GM12874 (cell line): ENCODE data around the gene GRIK1.

ENCODE experiments used
- TF ChIP-seq, protein P1 (sequence below): IDR thresholded peaks from 2 replicates; pipeline ENCODE4 v1.5.1; 2011; ENCODE audit warnings: low read depth, mild to moderate bottlenecking, control low read depth, low read length, moderate library complexity; ENCODE audit not compliant: insufficient read depth

Gene GRIK1

GRCh38 chr21:29586696-29587095 is 353.1 kb downstream of the GRIK1 start:
- TF ChIP-seq, protein P1, sequence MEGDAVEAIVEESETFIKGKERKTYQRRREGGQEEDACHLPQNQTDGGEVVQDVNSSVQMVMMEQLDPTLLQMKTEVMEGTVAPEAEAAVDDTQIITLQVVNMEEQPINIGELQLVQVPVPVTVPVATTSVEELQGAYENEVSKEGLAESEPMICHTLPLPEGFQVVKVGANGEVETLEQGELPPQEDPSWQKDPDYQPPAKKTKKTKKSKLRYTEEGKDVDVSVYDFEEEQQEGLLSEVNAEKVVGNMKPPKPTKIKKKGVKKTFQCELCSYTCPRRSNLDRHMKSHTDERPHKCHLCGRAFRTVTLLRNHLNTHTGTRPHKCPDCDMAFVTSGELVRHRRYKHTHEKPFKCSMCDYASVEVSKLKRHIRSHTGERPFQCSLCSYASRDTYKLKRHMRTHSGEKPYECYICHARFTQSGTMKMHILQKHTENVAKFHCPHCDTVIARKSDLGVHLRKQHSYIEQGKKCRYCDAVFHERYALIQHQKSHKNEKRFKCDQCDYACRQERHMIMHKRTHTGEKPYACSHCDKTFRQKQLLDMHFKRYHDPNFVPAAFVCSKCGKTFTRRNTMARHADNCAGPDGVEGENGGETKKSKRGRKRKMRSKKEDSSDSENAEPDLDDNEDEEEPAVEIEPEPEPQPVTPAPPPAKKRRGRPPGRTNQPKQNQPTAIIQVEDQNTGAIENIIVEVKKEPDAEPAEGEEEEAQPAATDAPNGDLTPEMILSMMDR = no peak

DNA sequence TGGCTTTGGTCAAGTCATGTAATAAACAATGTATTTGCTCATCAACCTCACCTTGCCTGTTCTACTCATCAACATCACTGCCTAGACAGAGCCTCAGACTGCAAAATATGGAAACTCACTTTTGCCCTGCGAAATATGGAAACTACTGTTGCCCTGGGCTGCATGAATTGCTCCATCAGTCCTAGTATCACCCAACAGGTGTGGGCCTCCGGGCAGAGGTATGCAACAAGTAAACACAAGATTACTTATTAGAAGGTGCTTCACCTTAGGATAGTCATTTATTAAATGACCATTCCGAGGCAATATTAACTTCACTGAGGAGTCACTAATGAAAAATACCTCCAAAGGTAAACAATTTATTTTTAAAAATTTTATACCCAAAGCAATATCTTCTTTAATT is 354.3 kb downstream of the GRIK1 start:
- TF ChIP-seq, protein P1 = no peak

GRCh38 chr21:29583424-29583924 is 356.3 kb downstream of the GRIK1 start:
- TF ChIP-seq, protein P1 = no peak

- TF ChIP-seq, protein P1 = no peak
Observed at GRCh38 chr21:29582855-29583254, 356.9 kb downstream of the GRIK1 start.

DNA sequence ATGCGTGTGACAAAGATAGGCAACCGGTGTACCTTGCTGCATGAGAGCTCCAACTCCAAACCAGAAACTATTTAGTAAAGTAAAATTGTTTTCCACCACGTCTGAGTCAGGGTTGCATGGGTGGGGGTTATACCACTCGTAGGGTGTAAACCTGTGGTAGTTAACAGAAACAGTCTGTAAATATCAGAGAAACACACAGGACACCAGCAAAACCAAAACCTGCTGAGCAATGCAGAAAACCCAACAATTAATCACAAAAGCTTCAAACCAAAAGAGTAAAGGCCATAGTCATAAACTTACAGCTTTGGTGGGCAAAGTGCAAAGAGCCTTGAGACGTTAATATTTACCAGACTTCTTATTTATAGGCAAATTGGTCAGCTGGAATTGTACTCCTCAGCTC is 358.4 kb downstream of the GRIK1 start:
- TF ChIP-seq, protein P1 = no peak

DNA sequence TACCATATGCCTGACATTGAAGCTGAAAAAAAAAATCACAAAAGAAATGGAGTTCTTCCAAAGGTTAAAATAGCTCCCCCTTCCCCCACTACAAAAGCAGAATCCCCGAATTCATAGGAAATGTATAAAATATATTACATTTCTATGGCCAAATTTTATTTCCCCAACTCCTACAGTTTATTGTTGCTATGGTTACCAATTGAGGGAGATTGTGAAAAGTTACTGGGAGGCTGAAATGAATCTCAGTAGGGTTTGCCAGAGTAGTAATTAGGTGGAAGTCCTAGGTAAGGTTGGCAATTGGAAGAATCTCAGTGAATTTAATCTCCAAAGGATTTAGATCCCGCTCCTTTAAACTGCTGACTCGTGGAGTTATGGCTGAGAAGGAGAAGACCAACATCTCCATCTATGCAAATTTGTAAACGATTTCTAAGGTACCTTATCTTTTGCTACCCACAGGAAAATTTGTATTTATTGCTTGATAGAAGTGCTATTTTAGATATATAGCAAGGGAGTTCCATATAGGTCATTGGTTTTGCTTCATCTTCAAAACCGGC is 359.0 kb downstream of the GRIK1 start:
- TF ChIP-seq, protein P1 = no peak

- TF ChIP-seq, protein P1 = no peak
Observed at GRCh38 chr21:29578306-29578705, 361.5 kb downstream of the GRIK1 start.
